GM23338 (cell line): ENCODE data around the gene GRK7. TPM values are rescaled to one million over a fixed set of nuclear protein-coding genes. Genes with fewer than 3 reads are reported as not detected.

Experiments used
- ATAC-seq: fragments of 200-7000 bp; cut with Tn5 transposase; 3 replicates; pipeline ENCODE4 v1.9.1; 2020
- DNase-seq: peaks from one replicate; pipeline ENCODE4 v3.0.0-alpha.2; 2015; ENCODE audit warnings: low spot score
- H2AFZ ChIP-seq: fragments of 200-600 bp; sonication (generic); 2 replicates; pipeline ENCODE4 v1.8.0; 2016; ENCODE audit warnings: antibody characterized with exemption, mild to moderate bottlenecking, moderate library complexity
- H3F3A ChIP-seq: fragments of 200-600 bp; sonication (generic); replicated peaks from 2 replicates; pipeline ENCODE4 v1.8.0; 2017; ENCODE audit warnings: antibody characterized with exemption, mixed run types, low read depth
- H3K27ac ChIP-seq: fragments of 200-600 bp; sonication (generic); 2 replicates; pipeline ENCODE4 v1.6.1; 2016; ENCODE audit warnings: low read depth
- H3K27me3 ChIP-seq: fragments of 200-600 bp; sonication (generic); 2 replicates; pipeline ENCODE4 v1.8.0; 2016; ENCODE audit warnings: mild to moderate bottlenecking, mixed run types, moderate library complexity; ENCODE audit not compliant: insufficient read depth
- H3K36me3 ChIP-seq: fragments of 200-600 bp; sonication (generic); 2 replicates; pipeline ENCODE4 v1.8.0; 2016; ENCODE audit warnings: mild to moderate bottlenecking; ENCODE audit not compliant: insufficient read depth
- H3K4me1 ChIP-seq: fragments of 200-600 bp; sonication (generic); 2 replicates; pipeline ENCODE4 v1.8.0; 2016; ENCODE audit warnings: mild to moderate bottlenecking, moderate library complexity; ENCODE audit not compliant: insufficient read depth
- H3K4me2 ChIP-seq: fragments of 200-600 bp; sonication (generic); 2 replicates; pipeline ENCODE4 v1.7.1; 2017; ENCODE audit warnings: mixed run types
- H3K4me3 ChIP-seq: fragments of 200-600 bp; sonication (generic); 2 replicates; pipeline ENCODE4 v1.6.1; 2016; ENCODE audit warnings: mixed run types
- H3K79me2 ChIP-seq: fragments of 200-600 bp; sonication (generic); replicated peaks from 2 replicates; pipeline ENCODE4 v1.8.0; 2017; ENCODE audit warnings: mild to moderate bottlenecking; ENCODE audit not compliant: insufficient read depth
- H3K9me2 ChIP-seq: fragments of 200-600 bp; sonication (generic); 2 replicates; pipeline ENCODE4 v1.8.0; 2017; ENCODE audit not compliant: insufficient read depth
- H4K20me1 ChIP-seq: fragments of 200-600 bp; sonication (generic); replicated peaks from 2 replicates; pipeline ENCODE4 v1.8.0; 2017; ENCODE audit warnings: mild to moderate bottlenecking; ENCODE audit not compliant: insufficient read depth
- H3K27ac Mint-ChIP-seq: 2 replicates; pipeline ENCODE4 v1.8.0; 2020; ENCODE audit warnings: inconsistent platforms, mild to moderate bottlenecking, moderate library complexity, mixed read lengths
- H3K27me3 Mint-ChIP-seq: 3 replicates; pipeline ENCODE4 v1.8.0; 2022; ENCODE audit warnings: low read depth, mild to moderate bottlenecking, moderate library complexity, mixed read lengths, inconsistent platforms; ENCODE audit not compliant: insufficient read depth, poor library complexity
- H3K36me3 Mint-ChIP-seq: 3 replicates; pipeline ENCODE4 v1.8.0; 2021; ENCODE audit warnings: low read depth, mild to moderate bottlenecking, inconsistent platforms, moderate library complexity, mixed read lengths
- H3K4me1 Mint-ChIP-seq: 3 replicates; pipeline ENCODE4 v1.8.0; 2020; ENCODE audit warnings: mild to moderate bottlenecking, inconsistent platforms, mixed read lengths
- H3K4me3 Mint-ChIP-seq: 3 replicates; pipeline ENCODE4 v1.8.0; 2021; ENCODE audit warnings: moderate library complexity, mild to moderate bottlenecking, inconsistent platforms, mixed read lengths
- H3K9me3 Mint-ChIP-seq: 3 replicates; pipeline ENCODE4 v1.8.0; 2020; ENCODE audit warnings: moderate library complexity, mild to moderate bottlenecking, inconsistent platforms, mixed read lengths
- CREB1 ChIP-seq: fragments of 250-450 bp; sonication (Bioruptor Pico); IDR thresholded peaks from 2 replicates; pipeline ENCODE4 v1.5.0; 2020; ENCODE audit warnings: low read depth, mild to moderate bottlenecking, moderate library complexity
- ETS1 ChIP-seq: IDR thresholded peaks from 2 replicates; pipeline ENCODE4 v1.6.1; 2016; ENCODE audit warnings: antibody characterized with exemption
- EZH2 ChIP-seq: fragments of 200-600 bp; sonication (generic); IDR thresholded peaks from one replicate; pipeline ENCODE4 v1.8.0; 2017; ENCODE audit warnings: antibody characterized with exemption, mild to moderate bottlenecking, low read depth; ENCODE audit not compliant: unreplicated experiment
- EZH2phosphoT487 ChIP-seq: fragments of 200-600 bp; sonication (generic); IDR thresholded peaks from one replicate; pipeline ENCODE4 v1.8.1; 2018; ENCODE audit warnings: antibody characterized with exemption; ENCODE audit not compliant: unreplicated experiment
- JUNB ChIP-seq: IDR thresholded peaks from one replicate; pipeline ENCODE4 v1.6.1; 2016; ENCODE audit warnings: antibody characterized with exemption; ENCODE audit not compliant: unreplicated experiment
- NANOG ChIP-seq: IDR thresholded peaks from 2 replicates; pipeline ENCODE4 v1.6.1; 2016; ENCODE audit warnings: antibody characterized with exemption, borderline replicate concordance
- POLR2AphosphoS5 ChIP-seq: IDR thresholded peaks from 2 replicates; pipeline ENCODE4 v1.6.1; 2016; ENCODE audit warnings: antibody characterized with exemption, low read depth
- REST ChIP-seq: IDR thresholded peaks from one replicate; pipeline ENCODE4 v1.6.1; 2018; ENCODE audit warnings: antibody characterized with exemption; ENCODE audit not compliant: unreplicated experiment
- STAT1 ChIP-seq: IDR thresholded peaks from one replicate; pipeline ENCODE4 v1.6.1; 2016; ENCODE audit warnings: antibody characterized with exemption; ENCODE audit not compliant: unreplicated experiment
- ZNF114 ChIP-seq: fragments of 250-450 bp; sonication (Bioruptor Pico); IDR thresholded peaks from 2 replicates; pipeline ENCODE4 v1.5.0; 2020; ENCODE audit warnings: mild to moderate bottlenecking, moderate library complexity
- ZNF331 ChIP-seq: fragments of 250-450 bp; sonication (Bioruptor Pico); IDR thresholded peaks from 2 replicates; pipeline ENCODE4 v1.5.0; 2020; ENCODE audit warnings: low read depth, mild to moderate bottlenecking, moderate library complexity
- polyA plus RNA-seq: library from polyadenylated mRNA; unstranded; fragments of >200 nt; fragmentation: Nextera tagmentation; extraction: Ambion mirVana; gene quantifications from 2 replicates; pipeline ENCODE4 v1.2.1, GENCODE V29; 2016
- total RNA-seq: library from RNA; depleted of rRNA; stranded (reverse); fragments of >200 nt; shearing (Covaris generic); gene quantifications from 2 replicates; pipeline ENCODE4 v1.2.3, GENCODE V29; 2014
- TF ChIP-seq, protein P1 (sequence below), 2 experiments: fragments of 200-600 bp in 1 of 2; sonication (generic) in 1 of 2; conservative IDR thresholded peaks; 2 replicates each; pipeline versions ENCODE4 v1.5.1 to v1.6.1; 2016 to 2017; ENCODE audit warnings: antibody characterized with exemption in 2 of 2, low read depth in 2 of 2, mild to moderate bottlenecking in 2 of 2, moderate library complexity in 1 of 2
- TF ChIP-seq, protein P2 (sequence below): fragments of 250-450 bp; sonication (Bioruptor Pico); IDR thresholded peaks from 2 replicates; pipeline ENCODE4 v1.5.0; 2020; ENCODE audit warnings: mild to moderate bottlenecking, moderate library complexity

The GRK7 gene
- total and polyA plus RNA-seq, 2 experiments from 2014 or later, result not detected

DNA sequence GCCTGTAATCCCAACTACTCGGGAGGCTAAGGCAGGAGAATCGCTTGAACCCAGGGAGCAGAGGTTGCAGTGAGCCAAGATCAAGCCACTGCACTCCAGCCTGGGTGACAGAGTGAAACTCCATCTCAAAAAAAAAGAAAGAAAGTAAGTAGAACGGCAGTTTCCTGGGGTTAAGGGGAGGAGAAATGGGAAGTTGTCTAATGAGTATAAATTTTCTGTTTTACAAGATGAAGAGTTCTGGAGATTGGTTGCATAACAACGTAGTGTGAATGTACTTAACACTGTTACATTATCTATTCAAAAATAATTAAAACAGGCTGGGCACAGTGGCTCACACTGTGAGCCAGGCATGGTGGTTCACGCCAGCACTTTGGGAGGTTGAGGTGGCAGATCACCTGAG is 45.4 kb downstream of the GRK7 start:
- H3K27me3 ChIP-seq, result no peaks in the 10 kb centered on the region
- DNase-seq (no peak), ATAC-seq (no peak)
- no peak overlapping the region for H3K27ac ChIP-seq
- no peak overlapping the region for H3K4me3 ChIP-seq
- H2AFZ ChIP-seq, result no peak overlapping the region
- H3K4me3 Mint-ChIP-seq, result no peak overlapping the region
- H3K36me3 ChIP-seq, result no peaks in the 10 kb centered on the region; the same call in 1 of the 2 replicates
- no peaks in the 10 kb centered on the region for H3K9me3 Mint-ChIP-seq
- no peaks in the 10 kb centered on the region for H3K36me3 Mint-ChIP-seq
- no peaks in the 10 kb centered on the region for H3K79me2 ChIP-seq
- no peaks in the 10 kb centered on the region for H3K4me1 Mint-ChIP-seq
- H3K27me3 Mint-ChIP-seq, result peaks cover 3% of the 10 kb centered on the region
- H3K4me1 ChIP-seq, result no peaks in the 10 kb centered on the region
- H3F3A ChIP-seq, result no peaks in the 10 kb centered on the region
- H4K20me1 ChIP-seq, result no peaks in the 10 kb centered on the region
- no peaks in the 10 kb centered on the region for H3K9me2 ChIP-seq
- no peak overlapping the region for H3K4me2 ChIP-seq
- H3K27ac Mint-ChIP-seq, result no peak overlapping the region
- no peak for TF ChIP-seq ETS1
- TF ChIP-seq REST, result no peak
- no peak for TF ChIP-seq CREB1 (CRISPR knock-in tag)
- TF ChIP-seq POLR2AphosphoS5, result no peak
- no peak for TF ChIP-seq STAT1
- TF ChIP-seq, protein P1, sequence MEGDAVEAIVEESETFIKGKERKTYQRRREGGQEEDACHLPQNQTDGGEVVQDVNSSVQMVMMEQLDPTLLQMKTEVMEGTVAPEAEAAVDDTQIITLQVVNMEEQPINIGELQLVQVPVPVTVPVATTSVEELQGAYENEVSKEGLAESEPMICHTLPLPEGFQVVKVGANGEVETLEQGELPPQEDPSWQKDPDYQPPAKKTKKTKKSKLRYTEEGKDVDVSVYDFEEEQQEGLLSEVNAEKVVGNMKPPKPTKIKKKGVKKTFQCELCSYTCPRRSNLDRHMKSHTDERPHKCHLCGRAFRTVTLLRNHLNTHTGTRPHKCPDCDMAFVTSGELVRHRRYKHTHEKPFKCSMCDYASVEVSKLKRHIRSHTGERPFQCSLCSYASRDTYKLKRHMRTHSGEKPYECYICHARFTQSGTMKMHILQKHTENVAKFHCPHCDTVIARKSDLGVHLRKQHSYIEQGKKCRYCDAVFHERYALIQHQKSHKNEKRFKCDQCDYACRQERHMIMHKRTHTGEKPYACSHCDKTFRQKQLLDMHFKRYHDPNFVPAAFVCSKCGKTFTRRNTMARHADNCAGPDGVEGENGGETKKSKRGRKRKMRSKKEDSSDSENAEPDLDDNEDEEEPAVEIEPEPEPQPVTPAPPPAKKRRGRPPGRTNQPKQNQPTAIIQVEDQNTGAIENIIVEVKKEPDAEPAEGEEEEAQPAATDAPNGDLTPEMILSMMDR (conservative IDR thresholded peaks at IDR 0.05; ENCODE audit: low read depth in 2 of 2), result no peak
- TF ChIP-seq NANOG, result no peak
- TF ChIP-seq, protein P2, sequence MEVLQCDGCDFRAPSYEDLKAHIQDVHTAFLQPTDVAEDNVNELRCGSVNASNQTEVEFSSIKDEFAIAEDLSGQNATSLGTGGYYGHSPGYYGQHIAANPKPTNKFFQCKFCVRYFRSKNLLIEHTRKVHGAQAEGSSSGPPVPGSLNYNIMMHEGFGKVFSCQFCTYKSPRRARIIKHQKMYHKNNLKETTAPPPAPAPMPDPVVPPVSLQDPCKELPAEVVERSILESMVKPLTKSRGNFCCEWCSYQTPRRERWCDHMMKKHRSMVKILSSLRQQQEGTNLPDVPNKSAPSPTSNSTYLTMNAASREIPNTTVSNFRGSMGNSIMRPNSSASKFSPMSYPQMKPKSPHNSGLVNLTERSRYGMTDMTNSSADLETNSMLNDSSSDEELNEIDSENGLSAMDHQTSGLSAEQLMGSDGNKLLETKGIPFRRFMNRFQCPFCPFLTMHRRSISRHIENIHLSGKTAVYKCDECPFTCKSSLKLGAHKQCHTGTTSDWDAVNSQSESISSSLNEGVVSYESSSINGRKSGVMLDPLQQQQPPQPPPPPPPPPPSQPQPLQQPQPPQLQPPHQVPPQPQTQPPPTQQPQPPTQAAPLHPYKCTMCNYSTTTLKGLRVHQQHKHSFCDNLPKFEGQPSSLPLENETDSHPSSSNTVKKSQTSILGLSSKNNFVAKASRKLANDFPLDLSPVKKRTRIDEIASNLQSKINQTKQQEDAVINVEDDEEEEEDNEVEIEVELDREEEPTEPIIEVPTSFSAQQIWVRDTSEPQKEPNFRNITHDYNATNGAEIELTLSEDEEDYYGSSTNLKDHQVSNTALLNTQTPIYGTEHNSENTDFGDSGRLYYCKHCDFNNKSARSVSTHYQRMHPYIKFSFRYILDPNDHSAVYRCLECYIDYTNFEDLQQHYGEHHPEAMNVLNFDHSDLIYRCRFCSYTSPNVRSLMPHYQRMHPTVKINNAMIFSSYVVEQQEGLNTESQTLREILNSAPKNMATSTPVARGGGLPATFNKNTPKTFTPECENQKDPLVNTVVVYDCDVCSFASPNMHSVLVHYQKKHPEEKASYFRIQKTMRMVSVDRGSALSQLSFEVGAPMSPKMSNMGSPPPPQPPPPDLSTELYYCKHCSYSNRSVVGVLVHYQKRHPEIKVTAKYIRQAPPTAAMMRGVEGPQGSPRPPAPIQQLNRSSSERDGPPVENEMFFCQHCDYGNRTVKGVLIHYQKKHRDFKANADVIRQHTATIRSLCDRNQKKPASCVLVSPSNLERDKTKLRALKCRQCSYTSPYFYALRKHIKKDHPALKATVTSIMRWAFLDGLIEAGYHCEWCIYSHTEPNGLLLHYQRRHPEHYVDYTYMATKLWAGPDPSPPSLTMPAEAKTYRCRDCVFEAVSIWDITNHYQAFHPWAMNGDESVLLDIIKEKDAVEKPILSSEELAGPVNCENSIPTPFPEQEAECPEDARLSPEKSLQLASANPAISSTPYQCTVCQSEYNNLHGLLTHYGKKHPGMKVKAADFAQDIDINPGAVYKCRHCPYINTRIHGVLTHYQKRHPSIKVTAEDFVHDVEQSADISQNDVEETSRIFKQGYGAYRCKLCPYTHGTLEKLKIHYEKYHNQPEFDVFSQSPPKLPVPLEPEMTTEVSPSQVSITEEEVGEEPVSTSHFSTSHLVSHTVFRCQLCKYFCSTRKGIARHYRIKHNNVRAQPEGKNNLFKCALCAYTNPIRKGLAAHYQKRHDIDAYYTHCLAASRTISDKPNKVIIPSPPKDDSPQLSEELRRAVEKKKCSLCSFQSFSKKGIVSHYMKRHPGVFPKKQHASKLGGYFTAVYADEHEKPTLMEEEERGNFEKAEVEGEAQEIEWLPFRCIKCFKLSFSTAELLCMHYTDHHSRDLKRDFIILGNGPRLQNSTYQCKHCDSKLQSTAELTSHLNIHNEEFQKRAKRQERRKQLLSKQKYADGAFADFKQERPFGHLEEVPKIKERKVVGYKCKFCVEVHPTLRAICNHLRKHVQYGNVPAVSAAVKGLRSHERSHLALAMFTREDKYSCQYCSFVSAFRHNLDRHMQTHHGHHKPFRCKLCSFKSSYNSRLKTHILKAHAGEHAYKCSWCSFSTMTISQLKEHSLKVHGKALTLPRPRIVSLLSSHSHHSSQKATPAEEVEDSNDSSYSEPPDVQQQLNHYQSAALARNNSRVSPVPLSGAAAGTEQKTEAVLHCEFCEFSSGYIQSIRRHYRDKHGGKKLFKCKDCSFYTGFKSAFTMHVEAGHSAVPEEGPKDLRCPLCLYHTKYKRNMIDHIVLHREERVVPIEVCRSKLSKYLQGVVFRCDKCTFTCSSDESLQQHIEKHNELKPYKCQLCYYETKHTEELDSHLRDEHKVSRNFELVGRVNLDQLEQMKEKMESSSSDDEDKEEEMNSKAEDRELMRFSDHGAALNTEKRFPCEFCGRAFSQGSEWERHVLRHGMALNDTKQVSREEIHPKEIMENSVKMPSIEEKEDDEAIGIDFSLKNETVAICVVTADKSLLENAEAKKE, result no peak
- no peak for TF ChIP-seq EZH2phosphoT487
- no peak for TF ChIP-seq EZH2
- no peak for TF ChIP-seq ZNF331 (CRISPR knock-in tag)
- TF ChIP-seq JUNB, result no peak
- TF ChIP-seq ZNF114, result no peak
